HG03558 (cell line): ENCODE data around the gene FAXC.
"Not testable (repeated sequence)": the region's sequence is repeated elsewhere in the genome, so short reads cannot be mapped to it uniquely, and the experiment has no call there.

Experiments used
- ATAC-seq: cut with Tn5 transposase; IDR thresholded peaks from one replicate; pipeline ENCODE4 v1.9.1; 2021; ENCODE audit warnings: moderate number of reproducible peaks; ENCODE audit not compliant: unreplicated experiment; ENCODE audit errors: extremely low read depth

Gene FAXC

DNA sequence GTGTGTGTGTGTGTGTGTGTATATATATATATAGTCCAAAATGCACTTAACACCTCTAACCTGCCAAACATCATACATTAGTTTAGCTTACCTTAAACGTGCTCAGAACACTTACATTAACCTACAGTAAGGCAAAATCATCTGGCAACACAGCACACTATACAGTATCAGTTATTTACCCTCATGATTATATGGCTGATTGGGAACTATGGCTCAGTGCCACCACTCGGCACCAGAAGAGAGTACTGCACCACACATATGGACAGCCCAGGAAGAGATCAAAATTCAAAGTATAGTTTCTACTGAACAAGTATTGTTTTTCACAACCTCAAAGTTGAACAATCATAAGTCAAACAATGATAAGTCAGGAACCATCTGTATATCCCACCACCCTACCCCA, 59.8 kb downstream of the FAXC start:
- ATAC-seq = no peak

DNA sequence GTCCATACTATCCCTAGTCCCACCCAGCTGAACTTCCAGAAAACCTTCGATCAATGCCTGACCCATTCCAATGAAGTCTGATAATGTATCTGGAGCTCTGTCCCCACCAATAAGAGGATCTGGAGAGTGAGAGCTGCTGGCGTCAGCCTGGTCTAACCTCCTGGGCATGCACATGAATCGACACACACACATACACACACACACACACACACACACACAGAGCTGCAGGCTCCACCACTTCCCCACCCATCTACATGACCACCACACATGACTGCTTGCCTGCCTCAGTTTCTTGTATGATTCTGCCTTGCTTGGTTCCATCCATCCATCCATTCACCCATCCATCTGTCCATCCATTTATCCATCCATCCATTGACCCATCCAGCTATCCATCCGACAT, 60.8 kb downstream of the FAXC start:
- no peak for ATAC-seq

DNA sequence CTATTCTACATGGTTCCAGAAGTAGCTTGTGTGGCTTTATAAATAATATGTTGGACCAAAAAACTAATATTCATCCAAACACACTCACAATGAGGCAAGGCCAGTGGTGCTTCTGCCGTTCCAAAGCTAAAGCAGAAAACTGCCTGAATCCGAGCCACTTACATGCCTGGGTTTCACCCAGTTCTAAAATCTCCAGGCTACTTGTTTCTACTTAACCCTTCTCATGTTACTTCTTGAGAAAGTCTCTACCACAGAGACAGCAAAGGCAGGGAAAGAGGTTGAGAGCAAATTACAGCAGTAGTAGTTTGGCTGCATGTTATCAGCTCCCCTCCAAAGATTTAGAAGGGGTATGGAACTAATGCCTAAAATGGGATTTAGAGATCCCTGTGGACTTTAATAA, 62.0 kb downstream of the FAXC start:
- no peak for ATAC-seq

DNA sequence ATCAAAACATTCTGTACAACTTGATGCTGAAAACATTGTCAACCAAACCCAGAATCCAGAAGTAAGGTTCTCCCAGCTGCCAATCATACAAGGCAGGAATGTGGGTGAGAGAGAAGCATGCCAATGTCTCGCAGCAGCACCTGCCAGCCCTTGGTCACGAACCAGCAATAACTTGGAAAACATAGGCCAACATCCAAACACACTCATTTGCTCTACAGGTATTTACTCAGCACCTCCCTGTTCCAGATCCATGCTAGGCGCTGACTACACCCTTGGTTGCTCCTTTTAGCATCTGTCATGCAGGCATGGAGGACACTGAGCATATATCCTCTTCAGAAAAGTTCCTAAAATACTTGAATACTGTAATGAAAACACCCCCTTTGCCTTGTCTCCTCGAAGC, 63.6 kb downstream of the FAXC start:
- no peak for ATAC-seq

DNA sequence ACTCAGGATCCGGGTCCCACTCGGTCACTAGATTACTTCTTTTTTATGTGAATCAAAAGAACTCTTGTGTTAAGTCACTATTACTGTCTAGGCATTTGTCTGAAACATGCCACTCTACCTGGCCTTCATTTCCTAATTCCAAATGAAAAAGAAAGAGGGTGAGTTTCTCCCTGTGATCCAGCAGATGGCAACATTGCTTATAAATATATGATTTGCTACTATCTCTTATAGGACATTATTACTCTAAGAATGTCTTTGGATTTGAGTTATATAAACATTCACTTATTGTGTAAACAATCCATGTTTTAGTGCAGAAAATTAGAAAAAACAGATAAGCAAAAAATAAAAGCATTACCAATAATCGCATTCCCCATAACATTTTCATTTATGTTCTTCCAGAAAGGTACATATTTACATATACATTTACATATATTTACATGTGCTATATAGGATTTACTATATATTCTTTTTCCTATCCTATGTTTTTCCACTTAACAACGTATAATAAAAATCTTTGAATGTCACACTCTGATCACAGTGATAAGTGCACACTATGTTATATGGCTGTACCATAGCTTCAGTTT, 66.9 kb downstream of the FAXC start:
- no peak for ATAC-seq

GRCh38 chr6:99276747-99277146, 72.7 kb downstream of the FAXC start:
- ATAC-seq = no peak

DNA sequence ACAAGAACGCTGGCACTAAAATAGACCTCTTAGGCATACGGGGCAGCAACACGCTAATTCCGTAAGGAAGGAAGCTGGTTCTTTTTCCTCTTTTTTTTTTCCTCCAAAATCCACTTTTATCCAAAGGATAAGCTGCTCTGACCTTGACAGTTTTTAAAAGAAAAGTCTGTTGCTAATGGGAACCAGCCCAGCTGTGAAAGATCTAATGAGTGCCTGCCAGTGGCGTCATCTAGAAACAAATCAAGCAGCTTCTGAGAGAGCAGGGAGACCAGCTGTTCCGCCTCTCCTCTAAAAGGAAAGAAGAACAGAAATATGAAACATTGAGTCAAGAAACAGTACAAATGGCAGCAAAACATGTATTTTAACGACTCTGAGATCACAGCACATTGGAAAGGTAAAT, 78.6 kb downstream of the FAXC start:
- ATAC-seq = no peak

- ATAC-seq = no peak
Observed at GRCh38 chr6:99270030-99270429, 79.4 kb downstream of the FAXC start.

DNA sequence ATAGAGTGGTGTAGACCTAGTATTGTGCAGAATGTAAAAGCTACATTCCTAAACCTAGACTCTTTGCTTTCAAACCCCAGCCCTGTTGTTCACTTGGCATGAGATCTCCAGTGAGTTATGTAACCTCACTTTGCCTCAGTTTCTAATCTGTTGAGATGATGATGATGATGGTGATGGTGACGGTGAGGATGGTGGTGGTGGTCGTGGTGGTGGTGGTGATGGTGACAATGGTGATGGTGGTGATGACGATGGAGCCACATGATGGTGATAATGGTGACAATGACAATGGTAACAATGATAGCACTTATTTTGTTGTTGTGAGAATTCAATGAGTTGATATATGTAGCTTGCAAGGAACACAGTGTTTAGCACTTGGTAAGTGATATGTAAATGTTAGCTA, 80.3 kb downstream of the FAXC start:
- no peak for ATAC-seq

- ATAC-seq = not testable (repeated sequence)
Observed at GRCh38 chr6:99266996-99267395, 82.5 kb downstream of the FAXC start.

GRCh38 chr6:99265447-99265846, 84.0 kb downstream of the FAXC start:
- ATAC-seq = not testable (repeated sequence)

DNA sequence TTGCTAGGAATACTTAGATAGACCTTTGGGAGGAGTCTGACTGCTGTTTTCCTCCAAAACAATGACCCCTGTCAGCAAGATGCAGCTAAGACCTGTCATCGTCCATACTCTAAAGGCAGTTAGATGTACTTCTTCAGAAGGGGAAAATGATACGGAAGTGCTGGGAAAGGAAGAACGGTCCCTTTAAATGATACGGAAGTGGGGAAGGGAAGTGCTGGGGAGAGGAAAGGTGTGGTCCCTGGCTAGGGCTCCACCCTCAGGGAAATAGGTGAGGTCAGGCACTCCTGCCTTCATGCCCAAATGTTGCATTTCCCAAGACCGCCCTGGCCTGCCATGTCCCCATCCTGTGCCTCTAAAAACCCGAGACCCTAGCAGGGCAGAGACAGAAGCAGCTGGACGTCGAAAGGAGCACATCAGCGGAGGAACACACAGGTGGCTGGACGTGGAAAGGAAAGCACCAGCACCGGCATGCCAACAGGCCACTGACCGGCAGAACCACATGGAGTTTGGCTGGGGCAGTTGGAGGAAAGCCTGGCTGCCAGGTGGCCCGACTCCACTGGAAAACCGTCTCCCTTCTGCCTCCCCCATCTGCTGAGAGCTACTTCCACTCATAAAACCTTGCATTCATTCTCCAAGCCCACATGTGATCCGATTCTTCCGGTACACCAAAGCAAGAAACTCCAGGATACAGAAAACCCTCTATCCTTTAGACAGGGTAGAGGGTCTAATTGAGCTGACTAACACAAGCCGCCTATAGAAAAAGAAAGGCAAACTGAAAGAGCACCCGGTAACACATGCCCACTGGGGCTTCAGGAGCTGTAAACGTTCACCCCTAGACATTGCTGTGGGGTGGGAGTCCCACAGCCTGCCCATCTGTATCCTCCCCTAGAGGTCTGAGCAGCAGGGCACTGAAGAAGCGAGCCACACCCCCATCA, 94.6 kb downstream of the FAXC start:
- ATAC-seq = no peak

- ATAC-seq = no peak
Observed at GRCh38 chr6:99253271-99253670, 96.2 kb downstream of the FAXC start.

DNA sequence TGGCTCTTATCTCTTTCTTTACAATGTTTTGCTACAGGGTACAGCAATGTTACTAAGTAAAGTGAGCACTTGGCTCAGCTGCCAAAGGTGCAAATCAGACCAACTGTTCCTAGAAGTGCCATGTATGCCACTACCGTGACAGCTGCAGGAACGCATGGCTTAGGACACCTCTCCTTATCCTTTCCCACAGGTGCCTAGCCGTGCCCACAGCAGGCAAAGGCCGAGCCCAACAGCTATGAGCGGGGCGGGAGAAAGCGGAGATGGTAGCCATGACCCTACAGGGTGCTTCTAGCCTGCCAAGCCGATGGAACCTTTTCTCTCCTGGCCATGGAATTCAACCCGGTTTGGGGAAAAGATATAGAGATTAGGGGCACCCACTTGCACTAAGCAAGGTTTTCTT, 97.1 kb downstream of the FAXC start:
- ATAC-seq = no peak

GRCh38 chr6:99250476-99250875, 99.0 kb downstream of the FAXC start:
- no peak for ATAC-seq

GRCh38 chr6:99246602-99247001, 102.9 kb downstream of the FAXC start:
- ATAC-seq = no peak

DNA sequence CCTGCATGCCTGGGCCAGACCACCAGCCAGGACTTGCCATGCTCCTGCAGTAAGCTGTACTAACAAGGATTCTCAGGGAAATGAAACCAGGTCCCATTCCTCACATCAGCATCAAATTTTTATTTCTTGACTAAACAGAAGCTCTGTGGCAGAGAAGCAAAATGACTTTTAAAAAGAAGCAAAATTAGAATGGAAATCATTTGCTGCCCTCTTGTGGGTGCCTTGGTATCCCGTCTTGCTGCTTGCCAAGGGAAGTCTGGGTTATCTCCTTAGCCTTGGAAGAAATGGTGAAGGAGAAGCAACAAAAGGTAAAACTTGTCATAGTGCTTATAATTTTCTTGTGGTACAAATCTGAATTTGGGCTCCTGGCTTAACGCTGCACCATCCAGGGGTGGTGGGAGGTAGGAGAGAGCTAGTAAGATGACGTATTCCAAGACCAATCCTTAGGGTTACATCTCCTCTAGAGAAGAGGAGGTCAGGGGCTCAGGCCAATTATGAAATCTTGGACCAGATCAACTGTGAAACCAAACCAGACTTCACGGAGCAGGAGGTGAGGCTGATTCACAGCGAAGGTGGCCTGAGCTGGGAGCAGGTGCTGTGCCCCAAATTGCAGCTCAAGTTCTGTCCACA, 107.5 kb downstream of the FAXC start:
- ATAC-seq = no peak

DNA sequence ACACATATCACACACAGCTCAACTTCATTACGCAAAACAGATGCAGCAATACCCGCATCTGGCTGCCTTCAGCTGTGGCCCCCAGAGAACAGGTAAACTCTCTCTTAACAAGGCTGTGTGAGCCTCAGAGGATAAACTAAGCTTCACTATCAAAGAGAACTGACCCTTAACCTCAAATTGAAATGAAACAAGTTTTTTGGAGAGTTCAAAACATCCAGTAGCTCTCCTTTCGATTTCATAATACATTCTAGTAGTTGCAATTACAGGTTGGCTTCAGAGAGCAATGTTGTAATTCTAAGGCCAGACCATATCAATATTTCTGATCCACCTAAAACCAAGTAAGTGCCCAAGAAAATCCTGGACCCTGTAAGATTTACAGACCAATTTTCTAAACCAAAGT, 113.5 kb downstream of the FAXC start:
- no peak for ATAC-seq

DNA sequence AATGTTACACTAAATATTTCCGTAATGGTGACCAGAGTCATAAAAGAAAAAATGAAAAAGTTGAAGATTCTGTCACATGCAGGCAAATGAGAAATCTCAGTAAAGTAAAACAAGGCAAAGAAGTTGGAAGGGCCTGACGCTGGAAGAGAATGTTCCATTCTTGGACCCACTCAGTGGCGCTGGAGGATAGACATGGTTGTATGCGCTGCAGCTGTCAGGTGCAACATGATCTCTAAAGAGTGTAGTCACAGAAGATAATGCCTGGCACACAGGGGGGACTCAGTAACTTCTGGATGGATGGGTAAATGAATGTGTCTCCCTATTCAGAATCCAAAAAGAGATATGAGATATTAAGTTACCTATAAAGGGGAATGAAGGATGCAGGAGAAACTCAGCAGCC, 116.3 kb downstream of the FAXC start:
- no peak for ATAC-seq

- no peak for ATAC-seq
Observed at GRCh38 chr6:99232056-99232455, 117.4 kb downstream of the FAXC start.

GRCh38 chr6:99225172-99225571, 124.3 kb downstream of the FAXC start:
- ATAC-seq = no peak
